Measurements from ENCODE around the gene AMPD2. TPM values are rescaled to one million over a fixed set of nuclear protein-coding genes. Genes with fewer than 3 reads are reported as not detected.

The AMPD2 gene
- polyA plus RNA-seq, 3 donors = 75.0 to 961 (median 117) TPM

- WGBS (ENCODE audit: insufficient coverage) = 95% methylated on average over 14 of the region's 14 CpGs
- no peak for TF ChIP-seq CTCF (IDR thresholded peaks at IDR 0.05)
- Histone ChIP-seq H3K27ac (ENCODE audit: low read depth in 1 of 2, low read length in 2 of 2) (no peak overlapping the region), H3K9me3 (replicated peaks in 1 of 2; ENCODE audit: control insufficient read depth in 1 of 2, insufficient read depth in 1 of 2, low read length in 2 of 2) (no peaks in the 10 kb centered on the region), H3K4me1 (ENCODE audit: control insufficient read depth in 1 of 2, insufficient read depth in 2 of 2, low read length in 2 of 2) (peaks cover 9 to 13% of the 10 kb centered on the region in 2 donors), H3K27me3 (ENCODE audit: control insufficient read depth in 2 of 2, insufficient read depth in 2 of 2, low read length in 2 of 2) (no peaks in the 10 kb centered on the region), H3K4me3 (replicated peaks in 1 of 3; ENCODE audit: low read depth in 2 of 3, low read length in 3 of 3) (no peak overlapping the region), H3K4me2 (replicated peaks; ENCODE audit: extremely low read depth, low read length, poor library complexity, severe bottlenecking) (no peak overlapping the region), H3K9ac (ENCODE audit: insufficient read depth, low read length, poor library complexity, severe bottlenecking) (no peak overlapping the region), H4K20me1 (ENCODE audit: insufficient read depth, low read length) (peaks cover 66% of the 10 kb centered on the region), H2AFZ (ENCODE audit: insufficient read depth, low read depth, low read length, poor library complexity, severe bottlenecking) (no peak overlapping the region), H3K36me3 (replicated peaks in 1 of 2; ENCODE audit: control insufficient read depth in 1 of 2, insufficient read depth in 2 of 2, low read length in 2 of 2) (peaks cover 64 to 67% of the 10 kb centered on the region in 2 donors), H3K79me2 (ENCODE audit: insufficient read depth, low read length) (no peaks in the 10 kb centered on the region)
- Mint-ChIP-seq H3K4me3 (no peak overlapping the region), H3K27me3 (ENCODE audit: low read depth in 3 of 3) (peaks cover 0 to 6% (median 5%) of the 10 kb centered on the region in 3 donors), H3K4me1 (peaks cover 14% of the 10 kb centered on the region), H3K27ac (no peak overlapping the region), H3K36me3 (peaks cover 60 to 66% of the 10 kb centered on the region in 2 donors), H3K9me3 (peaks cover 0 to 2% (median 0%) of the 10 kb centered on the region in 7 donors)
- intact Hi-C loops (cut with micrococcal nuclease) = no loop called here
- no peak for DNase-seq
Measured at GRCh38 chr1:109630898-109631512, 11.4 kb downstream of the AMPD2 start.

GRCh38 chr1:109631513-109632505, 12.2 kb downstream of the AMPD2 start:
- Histone ChIP-seq H3K9ac (ENCODE audit: insufficient read depth, low read length, poor library complexity, severe bottlenecking) (no peak overlapping the region), H3K79me2 (ENCODE audit: insufficient read depth, low read length) (no peaks in the 10 kb centered on the region), H3K4me3 (replicated peaks in 1 of 3; ENCODE audit: low read depth in 2 of 3, low read length in 3 of 3) (no peak overlapping the region), H2AFZ (ENCODE audit: insufficient read depth, low read depth, low read length, poor library complexity, severe bottlenecking) (no peak overlapping the region), H3K4me1 (ENCODE audit: control insufficient read depth in 1 of 2, insufficient read depth in 2 of 2, low read length in 2 of 2) (peaks cover 16 to 20% of the 10 kb centered on the region in 2 donors), H3K9me3 (replicated peaks in 1 of 2; ENCODE audit: control insufficient read depth in 1 of 2, insufficient read depth in 1 of 2, low read length in 2 of 2) (no peaks in the 10 kb centered on the region), H4K20me1 (ENCODE audit: insufficient read depth, low read length) (peaks cover 58% of the 10 kb centered on the region), H3K36me3 (replicated peaks in 1 of 2; ENCODE audit: control insufficient read depth in 1 of 2, insufficient read depth in 2 of 2, low read length in 2 of 2) (peaks cover 56 to 59% of the 10 kb centered on the region in 2 donors), H3K4me2 (replicated peaks; ENCODE audit: extremely low read depth, low read length, poor library complexity, severe bottlenecking) (no peak overlapping the region), H3K27ac (ENCODE audit: low read depth in 1 of 2, low read length in 2 of 2) (no peak overlapping the region), H3K27me3 (ENCODE audit: control insufficient read depth in 2 of 2, insufficient read depth in 2 of 2, low read length in 2 of 2) (no peaks in the 10 kb centered on the region)
- Mint-ChIP-seq H3K36me3 (peaks cover 53 to 58% of the 10 kb centered on the region in 2 donors), H3K4me1 (peaks cover 21% of the 10 kb centered on the region), H3K9me3 (peaks cover 0 to 2% (median 0%) of the 10 kb centered on the region in 7 donors), H3K27ac (peak overlapping the region in 2 of 7 donors; percentile 50 to 58), H3K4me3 (no peak overlapping the region), H3K27me3 (ENCODE audit: low read depth in 3 of 3) (peaks cover 0 to 6% (median 5%) of the 10 kb centered on the region in 3 donors)
- WGBS (ENCODE audit: insufficient coverage) = 95% methylated on average over 13 of the region's 16 CpGs
- peak in 1 of 3 donors; percentile 2 for DNase-seq
- TF ChIP-seq CTCF (IDR thresholded peaks at IDR 0.05) = no peak
- intact Hi-C loops (cut with micrococcal nuclease) = no loop called here
